MCF 10A (cell line): Measurements from ENCODE around the gene ZNF728. TPM values are rescaled to one million over a fixed set of nuclear protein-coding genes. Genes with fewer than 3 reads are reported as not detected.

Experiments used
- Bru-seq: library from RNA; stranded (reverse); fragments of 400-500 nt; gene quantifications from one replicate; lab custom pipeline; 2021; lab: Mats Ljungman, UMichigan
- BruChase-seq, 2 experiments: library from RNA; stranded (reverse); fragments of 400-500 nt; gene quantifications; one replicate each; lab custom pipeline; 2021; lab: Mats Ljungman, UMichigan
- BruUV-seq: library from RNA; stranded (reverse); fragments of 400-500 nt; replicated peaks from 2 replicates; lab custom pipeline; 2021; lab: Mats Ljungman, UMichigan
- CTCF ChIA-PET: fragments of 300-600 bp; sonication (Branson Sonifier 250); formaldehyde crosslinking; extraction: SDS; loops from one replicate; lab custom pipeline; 2021; ENCODE audit warnings: antibody characterized with exemption, inconsistent platforms; lab: Yijun Ruan, JAX
- POLR2A ChIA-PET: fragments of 300-600, 350-650 bp; sonication (Branson Sonifier 250); formaldehyde crosslinking; extraction: SDS; loops from one replicate; lab custom pipeline; 2020; ENCODE audit warnings: antibody characterized with exemption, inconsistent platforms; lab: Yijun Ruan, JAX
- DNase-seq: peaks from one replicate; pipeline ENCODE4 v3.0.0-alpha.2; 2018; ENCODE audit not compliant: unreplicated experiment
- H3K27ac Mint-ChIP-seq: one replicate; pipeline ENCODE4 v1.8.0; 2022; ENCODE audit warnings: mild to moderate bottlenecking, low read depth, mixed read lengths; ENCODE audit not compliant: unreplicated experiment
- H3K27me3 Mint-ChIP-seq: one replicate; pipeline ENCODE4 v1.8.0; 2022; ENCODE audit warnings: mixed read lengths; ENCODE audit not compliant: insufficient read depth, unreplicated experiment
- H3K36me3 Mint-ChIP-seq: one replicate; pipeline ENCODE4 v1.8.0; 2022; ENCODE audit warnings: mild to moderate bottlenecking, moderate library complexity, mixed read lengths; ENCODE audit not compliant: insufficient read depth, unreplicated experiment
- H3K4me1 Mint-ChIP-seq: one replicate; pipeline ENCODE4 v1.8.0; 2022; ENCODE audit warnings: mixed read lengths; ENCODE audit not compliant: insufficient read depth, unreplicated experiment
- H3K4me3 Mint-ChIP-seq: one replicate; pipeline ENCODE4 v1.8.0; 2022; ENCODE audit warnings: mild to moderate bottlenecking, moderate library complexity, mixed read lengths; ENCODE audit not compliant: unreplicated experiment
- H3K9me3 Mint-ChIP-seq: one replicate; pipeline ENCODE4 v1.8.0; 2022; ENCODE audit warnings: mixed read lengths; ENCODE audit not compliant: unreplicated experiment
- intact Hi-C: fragments of 100-400 bp; cut with micrococcal nuclease; formaldehyde crosslinking; loops from 2 replicates; pipeline ENCODE4 v1.14.1; 2022
- long read RNA-seq: library from polyadenylated mRNA; stranded (forward); transcript quantifications from one replicate; pipeline ENCODE4 v2.0.0, GENCODE V29; 2022
- total RNA-seq: library from RNA; stranded (reverse); gene quantifications from 2 replicates; pipeline ENCODE4 v1.2.3, GENCODE V29; 2022
- TF ChIP-seq, protein P1 (sequence below): fragments of 200-600 bp; IDR thresholded peaks from one replicate; pipeline ENCODE4 v1.8.0; 2022; ENCODE audit warnings: antibody characterized with exemption, mild to moderate bottlenecking; ENCODE audit not compliant: unreplicated experiment

Gene ZNF728
- total RNA-seq = not detected in 2 replicates
- not detected for Bru-seq, nascent RNA
- BruChase-seq, experiment 1, labeled RNA remaining after a 6-hour chase = not detected
- not detected for BruChase-seq, experiment 2, labeled RNA remaining after a 2-hour chase
- long read RNA-seq = 0 reads

GRCh38 chr19:23002690-23003422 is at the start of gene ZNF728:
TSS of gene ZNF728 (minus strand) at chr19:23003176. CDS start at chr19:23003030, 146 bp downstream.
- peaks cover 19% of the 10 kb centered on the region for H3K9me3 Mint-ChIP-seq
- H3K36me3 Mint-ChIP-seq = no peaks in the 10 kb centered on the region
- no peaks in the 10 kb centered on the region for H3K4me1 Mint-ChIP-seq
- H3K27me3 Mint-ChIP-seq = no peaks in the 10 kb centered on the region
- intact Hi-C loops = no loop called here
- no peak within 1 kb of the TSS for H3K4me3 Mint-ChIP-seq
- no peak within 1 kb of the TSS for H3K27ac Mint-ChIP-seq
- BruUV-seq = no TSS peak
- TF ChIP-seq, protein P1, sequence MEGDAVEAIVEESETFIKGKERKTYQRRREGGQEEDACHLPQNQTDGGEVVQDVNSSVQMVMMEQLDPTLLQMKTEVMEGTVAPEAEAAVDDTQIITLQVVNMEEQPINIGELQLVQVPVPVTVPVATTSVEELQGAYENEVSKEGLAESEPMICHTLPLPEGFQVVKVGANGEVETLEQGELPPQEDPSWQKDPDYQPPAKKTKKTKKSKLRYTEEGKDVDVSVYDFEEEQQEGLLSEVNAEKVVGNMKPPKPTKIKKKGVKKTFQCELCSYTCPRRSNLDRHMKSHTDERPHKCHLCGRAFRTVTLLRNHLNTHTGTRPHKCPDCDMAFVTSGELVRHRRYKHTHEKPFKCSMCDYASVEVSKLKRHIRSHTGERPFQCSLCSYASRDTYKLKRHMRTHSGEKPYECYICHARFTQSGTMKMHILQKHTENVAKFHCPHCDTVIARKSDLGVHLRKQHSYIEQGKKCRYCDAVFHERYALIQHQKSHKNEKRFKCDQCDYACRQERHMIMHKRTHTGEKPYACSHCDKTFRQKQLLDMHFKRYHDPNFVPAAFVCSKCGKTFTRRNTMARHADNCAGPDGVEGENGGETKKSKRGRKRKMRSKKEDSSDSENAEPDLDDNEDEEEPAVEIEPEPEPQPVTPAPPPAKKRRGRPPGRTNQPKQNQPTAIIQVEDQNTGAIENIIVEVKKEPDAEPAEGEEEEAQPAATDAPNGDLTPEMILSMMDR = no peak
- ChIA-PET POLR2A (no interaction called here), CTCF (no interaction called here)
- no peak for DNase-seq

DNA sequence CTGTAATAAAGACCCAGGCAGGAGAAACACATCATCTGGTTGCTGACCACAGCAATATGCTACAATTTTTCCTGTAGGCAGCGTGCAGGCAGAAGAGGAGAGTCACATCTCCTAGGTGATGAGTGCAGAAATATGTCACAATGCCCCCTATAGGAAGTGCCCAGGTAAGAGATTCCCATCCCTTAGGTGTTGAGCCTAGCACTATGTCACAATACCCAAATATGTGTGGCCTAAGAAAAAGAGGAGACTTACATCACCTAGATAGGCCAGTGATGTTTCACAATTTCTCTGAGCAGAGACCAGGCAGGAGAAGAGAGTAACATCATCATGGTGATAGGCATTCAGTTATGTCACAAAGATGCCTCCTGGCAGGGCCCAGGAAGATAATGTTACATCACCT is 49.4 kb upstream of the ZNF728 start:
- BruUV-seq = no TSS peak
- no peaks in the 10 kb centered on the region for H3K27me3 Mint-ChIP-seq
- H3K4me3 Mint-ChIP-seq = no peak overlapping the region
- H3K4me1 Mint-ChIP-seq = no peaks in the 10 kb centered on the region
- DNase-seq = no peak
- intact Hi-C loops = no loop called here
- TF ChIP-seq, protein P1 = no peak
- H3K36me3 Mint-ChIP-seq = no peaks in the 10 kb centered on the region
- no peak overlapping the region for H3K27ac Mint-ChIP-seq
- peaks cover 50% of the 10 kb centered on the region for H3K9me3 Mint-ChIP-seq
- CTCF ChIA-PET = no interaction called here
- POLR2A ChIA-PET = no interaction called here

DNA sequence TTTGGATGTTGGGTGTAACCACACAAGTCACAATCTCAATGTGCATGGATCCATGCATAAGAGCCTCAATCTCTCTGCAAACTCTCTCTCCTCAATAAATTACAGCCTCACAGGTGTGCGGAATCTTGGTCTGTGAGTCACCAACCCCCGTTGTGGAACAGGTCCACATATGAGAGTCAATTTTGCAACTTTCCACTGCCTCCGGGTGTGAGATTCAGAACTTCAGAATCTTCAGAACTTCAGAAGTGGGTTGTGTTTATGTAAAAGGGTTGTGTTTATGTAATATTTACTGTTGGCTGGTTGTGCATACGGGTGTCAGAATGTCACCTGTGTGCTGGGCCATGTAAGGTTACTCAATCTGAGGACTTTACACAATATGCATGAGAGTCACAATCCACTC is 46.3 kb upstream of the ZNF728 start:
- H3K9me3 Mint-ChIP-seq = peaks cover 55% of the 10 kb centered on the region
- BruUV-seq = no TSS peak

GRCh38 chr19:23046743-23047142 is 43.8 kb upstream of the ZNF728 start:
- no peak overlapping the region for H3K4me3 Mint-ChIP-seq
- H3K27ac Mint-ChIP-seq = no peak overlapping the region
- no peaks in the 10 kb centered on the region for H3K4me1 Mint-ChIP-seq
- CTCF ChIA-PET = no interaction called here
- H3K27me3 Mint-ChIP-seq = no peaks in the 10 kb centered on the region
- no TSS peak for BruUV-seq
- no peak for DNase-seq
- intact Hi-C loops = no loop called here
- TF ChIP-seq, protein P1 = no peak
- POLR2A ChIA-PET = no interaction called here
- H3K36me3 Mint-ChIP-seq = peaks cover 4% of the 10 kb centered on the region
- peaks cover 50% of the 10 kb centered on the region for H3K9me3 Mint-ChIP-seq

More for the DNA sequence above, 46.3 kb upstream of the ZNF728 start:
- Mint-ChIP-seq H3K4me1 (no peaks in the 10 kb centered on the region), H3K4me3 (no peak overlapping the region), H3K36me3 (no peaks in the 10 kb centered on the region), H3K27ac (no peak overlapping the region), H3K27me3 (no peaks in the 10 kb centered on the region)
- TF ChIP-seq, protein P1 = no peak
- intact Hi-C loops = no loop called here
- ChIA-PET CTCF (no interaction called here), POLR2A (no interaction called here)
- no peak for DNase-seq
